GDM1 (cell line): ENCODE measurements around the gene GPR15LG.
"Not testable (repeated sequence)": the region's sequence is repeated elsewhere in the genome, so short reads cannot be mapped to it uniquely, and the experiment has no call there.

Experiments
- DNase-seq: peaks from one replicate; lab custom pipeline; 2025; lab: John Stamatoyannopoulos, UW

Gene GPR15LG

GRCh38 chr10:84166620-84167288 lies 6.8 kb upstream of the GPR15LG start:
- DNase-seq: no peak

- not testable (repeated sequence) for DNase-seq
Measured at GRCh38 chr10:84167289-84167653, 6.3 kb upstream of the GPR15LG start.

GRCh38 chr10:84168382-84168781 lies 5.2 kb upstream of the GPR15LG start:
- DNase-seq: not testable (repeated sequence)

- not testable (repeated sequence) for DNase-seq
Measured at GRCh38 chr10:84171237-84171636, 2.4 kb upstream of the GPR15LG start.

- DNase-seq: not testable (repeated sequence)
Measured at GRCh38 chr10:84171700-84172466, 1.7 kb upstream of the GPR15LG start.

GRCh38 chr10:84172467-84173356 lies 889 bp upstream of the GPR15LG start:
- DNase-seq: no peak

GRCh38 chr10:84175436-84175835 lies 1.8 kb downstream of the GPR15LG start:
- no peak for DNase-seq

GRCh38 chr10:84176351-84176750 lies 2.8 kb downstream of the GPR15LG start:
- DNase-seq: no peak

GRCh38 chr10:84176836-84177474 lies 3.4 kb downstream of the GPR15LG start:
- no peak for DNase-seq

GRCh38 chr10:84177541-84178141 lies 4.0 kb downstream of the GPR15LG start:
- DNase-seq: no peak

GRCh38 chr10:84178160-84178609 lies 4.6 kb downstream of the GPR15LG start:
- DNase-seq: no peak

- no peak for DNase-seq
Measured at GRCh38 chr10:84179059-84179710, 5.6 kb downstream of the GPR15LG start.

GRCh38 chr10:84180386-84180785 lies 6.8 kb downstream of the GPR15LG start:
- DNase-seq: not testable (repeated sequence)

- no peak for DNase-seq
Measured at GRCh38 chr10:84181631-84182030, 8.0 kb downstream of the GPR15LG start.

GRCh38 chr10:84184517-84184916 lies 10.9 kb downstream of the GPR15LG start:
- DNase-seq: no peak

GRCh38 chr10:84185526-84186175 lies 12.1 kb downstream of the GPR15LG start:
- no peak for DNase-seq

GRCh38 chr10:84188815-84189214 lies 15.2 kb downstream of the GPR15LG start:
- DNase-seq: no peak

- no peak for DNase-seq
Measured at GRCh38 chr10:84190621-84191020, 17.0 kb downstream of the GPR15LG start.

GRCh38 chr10:84191106-84191505 lies 17.5 kb downstream of the GPR15LG start:
- DNase-seq: no peak

GRCh38 chr10:84193327-84193726 lies 19.7 kb downstream of the GPR15LG start:
- DNase-seq: no peak
